Bronchial epithelial cell (primary cell): ENCODE measurements around the gene FARP2. TPM values are rescaled to one million over a fixed set of nuclear protein-coding genes. Genes with fewer than 3 reads are reported as not detected.

Experiments
- DNase-seq: peaks from one replicate; pipeline ENCODE4 v3.0.0-alpha.2; 2010; ENCODE audit warnings: low read depth
- FAIRE-seq: peaks from 2 replicates; lab custom pipeline; 2011; peaks lifted over from hg19 to GRCh38; lab: Jason Lieb, UNC
- H3K27me3 ChIP-seq: 2 replicates; pipeline ENCODE4 v1.5.1; 2011; ENCODE audit warnings: low read length; ENCODE audit not compliant: control insufficient read depth, insufficient read depth
- H3K36me3 ChIP-seq: 2 replicates; pipeline ENCODE4 v1.5.1; 2011; ENCODE audit warnings: low read length; ENCODE audit not compliant: control insufficient read depth, insufficient read depth
- H3K4me3 ChIP-seq: 2 replicates; pipeline ENCODE4 v1.5.1; 2011; ENCODE audit warnings: mild to moderate bottlenecking, low read depth, low read length, control low read depth
- total RNA-seq: library from RNA; depleted of rRNA; stranded (reverse); fragments of >200 nt; gene quantifications from 2 replicates; pipeline ENCODE4 v1.2.1, GENCODE V29; 2014
- TF ChIP-seq, protein P1 (sequence below): IDR thresholded peaks from 2 replicates; pipeline ENCODE4 v1.5.1; 2011; ENCODE audit warnings: mild to moderate bottlenecking, moderate library complexity, low read length, control low read depth, inconsistent platforms; ENCODE audit not compliant: insufficient read depth, severe bottlenecking

Gene FARP2
- total RNA-seq, 1 donor from 2014 or later: 25.0 TPM

DNA sequence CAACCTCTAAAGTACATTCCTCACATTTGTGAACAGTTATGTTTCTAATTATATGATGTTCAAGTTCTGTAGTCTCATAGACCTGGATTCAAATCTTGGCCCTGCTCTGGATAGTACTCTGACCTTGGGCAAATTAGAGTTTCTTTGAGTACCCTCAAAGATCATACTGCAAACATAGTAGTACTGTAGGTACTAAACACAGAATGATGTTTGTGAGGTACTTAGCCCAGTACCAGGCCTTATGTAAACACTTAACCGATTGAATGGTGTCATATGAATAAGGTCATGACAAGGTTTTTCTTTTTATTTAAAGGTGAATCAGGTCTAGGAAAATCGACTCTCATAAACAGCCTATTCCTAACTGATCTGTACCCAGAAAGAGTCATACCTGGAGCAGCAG, 21.3 kb upstream of the FARP2 start:
- FAIRE-seq (no peak), DNase-seq (no peak)
- peaks cover 14% of the 10 kb centered on the region for H3K36me3 ChIP-seq
- H3K4me3 ChIP-seq: no peak overlapping the region
- TF ChIP-seq, protein P1, sequence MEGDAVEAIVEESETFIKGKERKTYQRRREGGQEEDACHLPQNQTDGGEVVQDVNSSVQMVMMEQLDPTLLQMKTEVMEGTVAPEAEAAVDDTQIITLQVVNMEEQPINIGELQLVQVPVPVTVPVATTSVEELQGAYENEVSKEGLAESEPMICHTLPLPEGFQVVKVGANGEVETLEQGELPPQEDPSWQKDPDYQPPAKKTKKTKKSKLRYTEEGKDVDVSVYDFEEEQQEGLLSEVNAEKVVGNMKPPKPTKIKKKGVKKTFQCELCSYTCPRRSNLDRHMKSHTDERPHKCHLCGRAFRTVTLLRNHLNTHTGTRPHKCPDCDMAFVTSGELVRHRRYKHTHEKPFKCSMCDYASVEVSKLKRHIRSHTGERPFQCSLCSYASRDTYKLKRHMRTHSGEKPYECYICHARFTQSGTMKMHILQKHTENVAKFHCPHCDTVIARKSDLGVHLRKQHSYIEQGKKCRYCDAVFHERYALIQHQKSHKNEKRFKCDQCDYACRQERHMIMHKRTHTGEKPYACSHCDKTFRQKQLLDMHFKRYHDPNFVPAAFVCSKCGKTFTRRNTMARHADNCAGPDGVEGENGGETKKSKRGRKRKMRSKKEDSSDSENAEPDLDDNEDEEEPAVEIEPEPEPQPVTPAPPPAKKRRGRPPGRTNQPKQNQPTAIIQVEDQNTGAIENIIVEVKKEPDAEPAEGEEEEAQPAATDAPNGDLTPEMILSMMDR: no peak
- no peaks in the 10 kb centered on the region for H3K27me3 ChIP-seq

DNA sequence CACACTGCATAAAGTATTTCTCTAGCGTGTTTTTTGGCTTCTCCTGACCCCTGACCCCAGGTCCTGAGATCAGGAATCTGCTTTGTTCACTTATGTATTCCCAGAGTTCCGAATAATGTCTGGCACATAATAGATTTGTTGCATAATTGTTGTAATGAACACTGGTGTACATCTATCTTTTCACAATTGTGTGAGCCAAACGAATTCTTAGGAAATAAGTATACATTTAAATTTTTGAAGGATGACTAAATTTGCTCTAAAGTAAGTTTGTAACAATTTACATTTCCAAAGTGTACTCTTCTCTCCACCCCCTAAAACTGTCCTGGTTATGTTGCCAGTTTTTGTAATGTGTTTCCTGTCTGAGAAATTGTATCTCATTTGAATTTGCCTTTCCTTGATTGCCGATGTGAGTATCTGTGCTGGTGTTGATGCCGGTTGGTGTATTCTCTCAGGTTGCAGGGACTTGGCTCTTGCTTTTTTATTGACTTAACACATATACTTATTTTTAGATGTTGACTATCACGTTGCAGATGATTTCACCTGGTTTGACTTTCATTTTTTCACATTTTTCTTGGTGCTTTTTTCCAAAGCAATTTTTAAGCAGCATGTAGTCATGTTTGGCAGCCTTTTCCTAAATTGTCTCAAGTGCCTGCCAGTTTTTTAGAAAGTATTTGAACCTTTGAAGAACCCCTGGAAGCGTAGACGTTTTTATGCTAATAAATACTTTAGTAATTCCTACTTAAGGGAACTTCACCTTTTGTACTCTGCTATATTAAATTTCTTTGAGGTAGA, 16.1 kb upstream of the FARP2 start:
- TF ChIP-seq, protein P1: no peak
- Histone ChIP-seq H3K36me3 (peaks cover 22% of the 10 kb centered on the region), H3K27me3 (no peaks in the 10 kb centered on the region), H3K4me3 (no peak overlapping the region)
- DNase-seq (no peak), FAIRE-seq (no peak)

DNA sequence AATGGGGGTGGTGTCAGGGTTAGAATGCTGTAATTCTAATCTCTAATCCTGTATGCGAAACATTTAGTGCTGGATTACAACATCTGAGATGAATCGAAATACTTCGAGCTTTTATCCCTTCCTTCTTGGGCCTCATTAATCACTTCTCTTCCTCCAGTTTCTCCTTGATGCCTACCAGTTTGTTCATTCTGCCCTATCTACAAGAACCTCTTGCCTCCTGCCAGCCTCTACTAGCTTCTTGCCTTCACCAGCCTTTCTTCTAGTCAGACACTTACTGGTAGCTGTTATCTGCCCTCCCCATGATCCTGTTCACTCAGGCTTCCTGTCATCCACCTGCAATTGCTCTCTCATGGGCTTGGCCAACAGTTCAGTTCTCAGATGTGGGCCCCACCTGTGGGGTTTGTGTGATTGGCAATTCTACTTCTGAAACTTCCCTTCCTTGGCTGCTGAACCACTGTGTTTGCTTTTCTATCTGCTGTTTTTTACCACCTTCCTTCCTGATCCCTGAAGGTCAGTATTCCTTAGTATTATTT, 15.4 kb upstream of the FARP2 start:
- Histone ChIP-seq H3K4me3 (no peak overlapping the region), H3K36me3 (peaks cover 21% of the 10 kb centered on the region), H3K27me3 (no peaks in the 10 kb centered on the region)
- FAIRE-seq (no peak), DNase-seq (no peak)
- TF ChIP-seq, protein P1: no peak

DNA sequence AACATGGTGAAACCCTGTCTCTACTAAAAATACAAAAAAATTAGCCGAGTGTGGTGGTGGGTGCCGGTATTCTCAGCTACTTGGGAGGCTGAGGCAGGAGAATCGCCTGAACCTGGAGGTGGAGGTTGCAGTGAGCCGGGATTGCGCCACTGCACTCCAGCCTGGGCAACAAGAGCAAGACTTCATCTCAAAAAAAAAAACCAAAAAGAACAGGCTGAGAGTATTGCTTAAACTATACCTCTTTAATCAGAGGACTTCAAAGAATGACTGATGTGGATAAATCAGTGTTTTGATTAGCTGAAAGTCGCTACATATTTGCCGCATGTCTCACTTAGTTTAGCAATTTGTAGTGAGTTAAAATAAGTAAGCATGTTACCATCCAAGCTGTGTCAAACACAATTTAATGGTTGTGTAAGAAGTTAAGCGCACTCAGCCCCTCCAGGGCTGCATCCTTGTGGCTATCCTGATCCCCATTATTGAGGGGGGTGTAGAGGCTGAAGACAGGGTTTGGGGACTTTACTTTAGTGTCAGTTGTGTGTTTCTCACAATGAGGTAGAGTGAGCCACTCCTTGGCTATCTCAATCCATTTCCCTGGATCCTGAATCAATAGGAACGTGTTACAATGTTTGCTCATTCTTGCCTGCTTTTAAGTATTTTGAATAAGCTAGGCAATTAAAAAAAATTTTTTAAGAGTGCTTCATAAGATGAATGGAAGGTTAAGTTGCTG, 11.0 kb upstream of the FARP2 start:
- TF ChIP-seq, protein P1: no peak
- Histone ChIP-seq H3K36me3 (peaks cover 29% of the 10 kb centered on the region), H3K27me3 (no peaks in the 10 kb centered on the region), H3K4me3 (no peak overlapping the region)
- no peak for DNase-seq
- FAIRE-seq: no peak

DNA sequence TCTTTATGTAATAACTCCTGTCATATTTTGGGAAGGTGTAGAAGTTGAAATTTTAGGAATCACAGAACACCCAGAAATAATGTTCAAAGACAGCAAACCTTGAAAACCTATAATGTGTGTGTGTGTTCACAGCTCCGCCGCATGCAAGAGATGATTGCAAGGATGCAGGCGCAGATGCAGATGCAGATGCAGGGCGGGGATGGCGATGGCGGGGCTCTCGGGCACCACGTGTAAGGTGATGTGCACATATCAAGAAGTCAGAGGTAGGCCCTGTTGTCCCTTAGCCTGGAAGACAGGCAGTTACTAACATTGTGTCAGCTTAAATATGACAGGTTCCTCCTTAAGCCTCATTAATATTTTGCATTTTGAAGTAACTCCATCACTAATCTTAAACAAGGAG, 6.1 kb upstream of the FARP2 start:
- TF ChIP-seq, protein P1: no peak
- Histone ChIP-seq H3K4me3 (no peak overlapping the region), H3K27me3 (no peaks in the 10 kb centered on the region), H3K36me3 (peaks cover 29% of the 10 kb centered on the region)
- FAIRE-seq (no peak), DNase-seq (no peak)
